CD4-positive, alpha-beta T cell treated with Interleukin-6 at 100 ng/mL for 8 hours (primary cell): Measurements from ENCODE around the gene TPSG1.
"Not testable (repeated sequence)": the region's sequence is repeated elsewhere in the genome, so short reads cannot be mapped to it uniquely, and the experiment has no call there.

Experiments used
- DNase-seq: peaks from one replicate; pipeline ENCODE4 v3.0.0-alpha.2; 2020; ENCODE audit warnings: mixed read lengths, low spot score

The TPSG1 gene

GRCh38 chr16:1256874-1257322 lies 31.8 kb upstream of the TPSG1 start:
- DNase-seq, result no peak

- not testable (repeated sequence) for DNase-seq
These were observed 31.3 kb upstream of the TPSG1 start for GRCh38 chr16:1256296-1256873.

GRCh38 chr16:1255276-1256122 lies 30.4 kb upstream of the TPSG1 start, which contains the start of gene TPSD1:
TSS of gene TPSD1 (plus strand) at chr16:1256069. CDS start at chr16:1256281, 212 bp downstream.
- DNase-seq, result not testable (repeated sequence)

DNA sequence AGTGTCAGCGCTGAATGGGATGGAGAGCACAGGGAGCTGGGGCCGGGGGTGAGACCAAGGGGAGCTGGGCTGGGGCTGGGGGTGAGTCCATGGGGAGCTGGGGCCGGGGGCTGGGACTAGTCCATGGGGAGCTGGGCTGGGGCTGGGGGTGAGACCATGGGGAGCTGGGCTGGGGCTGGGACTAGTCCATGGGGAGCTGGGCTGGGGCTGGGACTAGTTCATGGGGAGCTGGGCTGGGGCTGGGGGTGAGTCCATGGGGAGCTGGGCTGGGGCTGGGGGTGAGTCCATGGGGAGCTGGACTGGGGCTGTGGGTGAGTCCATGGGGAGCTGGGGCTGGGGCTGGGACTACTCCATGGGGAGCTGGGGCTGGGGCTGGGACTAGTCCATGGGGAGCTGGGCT lies 29.8 kb upstream of the TPSG1 start:
- not testable (repeated sequence) for DNase-seq

GRCh38 chr16:1253701-1254364 lies 28.8 kb upstream of the TPSG1 start:
- DNase-seq, result not testable (repeated sequence)

DNA sequence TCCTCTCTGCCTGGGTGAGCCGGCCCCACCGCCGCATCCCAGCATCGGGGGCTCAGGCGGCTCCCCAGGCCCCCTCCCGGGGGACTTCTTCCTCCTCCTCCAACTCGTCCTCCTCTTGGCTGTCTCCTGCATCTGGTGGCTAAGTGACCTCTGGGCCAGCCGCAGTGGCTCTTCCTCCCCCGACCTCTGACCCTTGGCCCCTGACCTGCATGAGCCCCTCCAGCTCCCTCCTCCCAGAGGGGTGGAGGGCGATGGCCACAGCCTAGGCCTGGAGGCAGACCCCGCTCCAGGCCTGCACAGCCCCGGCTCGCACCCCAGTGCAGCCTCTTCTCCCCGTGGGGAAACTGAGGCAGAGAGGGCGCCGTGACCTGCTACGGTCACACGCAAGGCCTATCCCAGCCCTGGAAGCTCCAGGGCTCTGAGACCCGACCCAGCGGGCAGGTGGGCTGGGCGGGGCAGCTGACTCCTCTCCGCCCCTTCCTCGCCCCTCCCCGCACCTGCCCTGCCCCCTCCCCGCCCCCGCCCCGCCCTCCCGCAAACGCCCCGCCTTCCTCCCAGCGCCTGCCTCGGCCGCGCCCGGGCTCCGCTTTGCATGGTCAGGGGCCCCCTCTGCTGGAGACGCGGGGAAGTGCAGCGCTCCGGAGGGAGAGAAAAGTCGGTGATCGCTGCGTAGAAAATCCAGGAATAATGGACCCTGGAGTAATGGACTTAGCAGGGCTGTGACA lies 24.1 kb upstream of the TPSG1 start:
- DNase-seq, result not testable (repeated sequence)

DNA sequence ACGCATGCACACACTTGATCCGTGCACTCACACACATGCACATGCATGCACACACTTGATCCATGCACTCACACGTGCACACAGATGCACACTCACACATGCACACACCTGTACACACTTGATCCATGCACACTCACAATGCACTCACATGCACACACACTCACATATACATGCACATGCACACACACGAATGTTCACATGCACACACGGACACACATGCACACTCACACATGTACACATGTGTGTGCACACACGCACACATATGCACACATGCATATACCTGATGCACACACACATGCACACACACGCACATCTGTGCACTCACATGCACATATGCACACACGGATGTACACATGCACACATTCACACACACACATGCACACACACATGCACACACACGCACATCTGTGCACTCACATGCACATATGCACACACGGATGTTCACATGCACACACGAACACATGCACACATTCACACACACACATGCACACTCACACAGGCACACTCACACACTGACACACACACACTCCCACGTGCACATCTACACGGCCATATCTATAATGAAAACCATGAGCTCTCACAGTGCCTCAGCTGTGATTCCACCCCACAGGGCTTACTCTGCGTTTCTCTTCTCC lies 23.0 kb upstream of the TPSG1 start:
- DNase-seq, result not testable (repeated sequence)

DNA sequence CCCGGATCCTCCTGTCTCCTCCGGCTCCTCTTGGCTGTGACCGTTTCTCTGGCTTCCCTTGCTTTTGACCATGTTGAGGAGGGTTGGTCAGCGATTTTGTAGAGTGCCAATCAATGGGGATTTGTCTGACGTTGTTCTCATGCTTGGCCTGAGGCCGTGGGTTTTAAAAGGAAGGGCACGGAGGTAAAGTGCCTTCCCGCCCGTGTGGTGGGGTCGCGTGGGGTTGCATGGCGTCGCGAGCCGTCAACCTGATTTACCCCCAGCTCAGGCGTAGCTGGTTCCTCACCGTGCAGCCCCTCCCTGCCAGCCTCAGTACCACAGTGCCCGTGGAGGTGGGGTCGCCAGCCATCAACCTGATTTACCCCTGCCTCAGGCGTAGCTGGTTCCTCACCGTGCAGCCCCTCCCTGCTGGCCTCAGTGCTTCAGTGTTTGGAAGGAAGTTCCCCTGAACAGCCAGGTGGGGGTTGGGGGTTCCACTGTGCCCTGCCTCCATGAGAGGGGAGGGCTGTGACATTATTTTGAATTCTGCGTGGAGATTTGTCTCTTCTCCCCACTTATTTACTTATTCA lies 20.5 kb upstream of the TPSG1 start:
- DNase-seq, result no peak

DNA sequence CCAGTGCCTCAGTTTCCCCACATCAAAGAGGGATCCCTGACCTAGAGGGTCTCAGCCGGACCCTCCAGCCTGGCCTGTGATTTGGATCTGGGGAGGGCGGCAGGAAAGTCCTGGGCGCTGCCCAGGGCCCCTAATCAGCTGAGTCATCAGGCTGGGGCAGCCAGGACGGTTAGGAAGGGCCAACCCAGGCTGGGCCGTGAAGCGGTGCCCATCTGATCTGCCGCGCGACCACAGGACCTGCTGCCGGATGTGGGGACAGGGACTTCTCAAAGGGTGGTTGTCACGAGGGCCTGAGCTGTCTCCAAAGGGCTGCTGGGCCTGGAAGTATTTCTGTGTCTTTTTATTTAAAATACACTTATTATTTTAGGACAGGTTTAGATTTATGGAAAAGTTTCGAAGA lies 19.8 kb upstream of the TPSG1 start:
- no peak for DNase-seq

DNA sequence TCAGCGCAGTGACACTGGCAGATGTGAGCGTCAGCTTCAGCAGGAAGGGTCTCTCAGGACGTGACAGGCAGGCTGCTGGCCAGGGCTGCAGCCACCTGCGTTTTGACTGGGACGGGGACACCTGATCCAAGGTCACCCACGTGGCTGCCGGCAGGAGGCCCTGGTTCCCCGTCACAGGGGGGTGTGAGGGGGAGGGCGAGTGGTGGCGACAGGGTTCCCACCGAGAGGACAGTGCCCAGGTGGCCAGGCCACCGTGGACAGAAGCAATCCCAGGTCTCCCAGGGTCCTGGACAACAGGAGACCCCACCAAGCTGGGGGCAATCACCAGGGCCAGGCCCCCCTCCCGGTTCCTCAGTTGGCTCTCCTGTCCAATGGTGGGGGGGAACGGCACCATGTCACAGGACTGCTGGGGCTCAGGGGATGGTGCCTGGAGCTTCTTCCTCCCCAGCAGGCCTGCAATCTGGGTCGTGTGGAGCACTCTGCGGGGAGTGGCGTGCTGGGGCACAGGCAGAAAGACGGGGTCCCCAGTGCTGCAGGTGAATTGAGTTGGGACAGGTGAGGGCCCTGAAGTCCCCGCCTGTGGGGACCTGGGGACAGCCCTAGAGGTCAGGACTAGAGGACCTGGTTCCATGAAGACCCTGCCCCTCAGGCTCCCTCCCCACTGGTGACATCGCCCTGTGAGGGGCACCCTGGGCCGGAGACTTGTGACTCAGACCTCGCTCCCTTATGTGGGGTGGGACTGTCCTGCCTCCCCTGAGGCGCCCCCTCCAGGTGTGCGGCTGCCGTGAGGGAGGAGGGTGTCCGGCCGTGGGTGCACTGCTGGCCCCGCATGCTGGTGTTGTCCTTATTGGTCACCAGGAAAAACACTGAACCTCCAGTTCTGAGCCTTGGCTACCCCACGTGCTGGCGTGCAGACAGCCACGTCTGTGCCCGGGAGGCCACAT lies 19.1 kb upstream of the TPSG1 start:
- not testable (repeated sequence) for DNase-seq

GRCh38 chr16:1243363-1243762 lies 18.3 kb upstream of the TPSG1 start:
- not testable (repeated sequence) for DNase-seq

DNA sequence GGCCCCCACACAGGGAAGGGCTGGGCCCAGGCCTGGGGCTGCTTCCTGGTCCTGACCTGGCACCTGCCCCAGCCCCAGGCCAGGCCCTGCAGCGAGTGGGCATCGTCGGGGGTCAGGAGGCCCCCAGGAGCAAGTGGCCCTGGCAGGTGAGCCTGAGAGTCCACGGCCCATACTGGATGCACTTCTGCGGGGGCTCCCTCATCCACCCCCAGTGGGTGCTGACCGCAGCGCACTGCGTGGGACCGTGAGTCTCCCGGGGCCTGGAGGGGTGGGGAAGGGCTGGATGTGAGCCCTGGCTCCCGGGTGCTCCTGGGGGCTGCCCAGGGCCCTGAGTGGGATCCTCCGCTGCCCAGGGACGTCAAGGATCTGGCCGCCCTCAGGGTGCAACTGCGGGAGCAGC lies 16.0 kb upstream of the TPSG1 start:
- not testable (repeated sequence) for DNase-seq

DNA sequence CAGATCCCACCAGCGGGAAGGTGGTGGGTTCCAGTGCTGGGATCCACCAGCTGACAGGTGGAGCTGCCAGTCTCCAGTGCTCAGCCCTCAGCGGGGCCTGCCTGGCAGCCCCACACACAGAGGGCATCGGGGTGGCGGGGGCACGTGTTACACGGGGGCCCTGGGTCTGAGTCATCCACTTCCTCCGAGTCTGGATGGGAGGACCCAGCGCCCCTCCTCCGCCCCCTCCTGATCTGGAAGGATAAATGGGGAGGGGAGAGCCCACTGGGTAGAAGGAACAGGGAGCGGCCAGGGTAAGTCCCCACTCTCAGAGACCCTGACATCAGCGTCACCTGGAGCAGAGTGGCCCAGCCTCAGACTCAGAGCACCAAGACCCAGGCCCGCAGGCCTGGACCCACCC lies 15.4 kb upstream of the TPSG1 start, which contains the start of gene TPSAB1:
Gene TPSAB1 (plus strand): TSS at position 270 of the 400 bp plus-strand sequence. CDS start 234 bp downstream, outside the sequence.
- DNase-seq, result not testable (repeated sequence)

DNA sequence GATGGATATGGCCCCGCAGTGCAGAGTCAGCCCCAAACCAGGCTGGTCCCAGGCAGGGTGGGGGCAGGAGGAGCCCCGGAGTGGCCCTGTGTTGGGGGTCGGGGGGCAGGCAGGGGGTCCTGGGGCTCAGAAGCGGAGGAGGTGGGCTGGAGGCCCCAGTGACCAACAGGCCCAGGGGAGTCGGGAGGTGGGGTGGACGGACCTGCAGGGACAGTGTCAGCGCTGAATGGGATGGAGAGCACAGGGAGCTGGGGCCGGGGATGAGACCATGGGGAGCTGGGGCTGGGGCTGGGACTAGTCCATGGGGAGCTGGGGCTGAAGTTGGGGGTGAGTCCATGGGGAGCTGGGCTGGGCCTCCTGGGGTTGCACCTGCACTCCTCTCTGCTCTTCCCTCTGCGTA lies 14.5 kb upstream of the TPSG1 start:
- not testable (repeated sequence) for DNase-seq

- not testable (repeated sequence) for DNase-seq
These were observed 13.8 kb upstream of the TPSG1 start for GRCh38 chr16:1238909-1239308.

- DNase-seq, result no peak
These were observed 12.9 kb upstream of the TPSG1 start for GRCh38 chr16:1237990-1238389.

- DNase-seq, result not testable (repeated sequence)
These were observed 11.6 kb upstream of the TPSG1 start for GRCh38 chr16:1236659-1237058.

DNA sequence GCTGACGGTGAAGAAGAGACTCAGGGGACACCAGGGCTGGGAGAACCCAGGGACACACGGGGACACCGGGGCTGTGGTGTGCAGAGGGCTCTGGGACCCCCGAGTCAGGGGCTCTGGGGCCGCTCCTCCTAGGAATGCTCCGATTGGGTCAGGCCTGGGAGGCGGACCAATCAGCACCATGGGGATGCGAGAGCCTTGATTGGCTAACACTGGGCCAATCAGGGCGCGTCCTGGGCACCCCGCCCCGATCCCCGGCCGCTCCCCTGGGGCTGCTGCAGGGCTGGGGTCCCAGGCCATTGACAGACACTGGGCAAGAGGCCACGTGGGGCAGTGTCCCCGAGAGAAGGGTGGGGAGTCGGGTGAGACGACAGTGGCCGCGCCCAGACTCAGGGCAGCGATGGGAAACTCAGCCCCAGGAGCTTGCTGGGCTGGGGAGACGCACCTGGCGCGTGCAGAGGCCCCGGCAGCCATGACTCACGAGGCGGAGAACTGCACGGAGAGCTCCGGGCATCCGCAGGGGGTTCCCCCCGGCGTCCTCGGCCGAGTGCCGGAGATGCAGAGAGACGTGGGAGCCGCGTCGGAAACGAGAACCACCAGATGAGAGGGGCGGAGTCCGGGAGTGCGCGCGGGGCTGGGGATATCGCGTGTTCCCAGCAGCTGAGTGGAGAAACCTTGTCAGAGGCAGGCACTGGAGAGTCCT lies 7.1 kb upstream of the TPSG1 start:
- not testable (repeated sequence) for DNase-seq

GRCh38 chr16:1231301-1231700 lies 6.2 kb upstream of the TPSG1 start:
- not testable (repeated sequence) for DNase-seq
